OCI-LY7 (cell line): Measurements from ENCODE around the gene LDHB.

ENCODE experiments used
- EZH2phosphoT487 ChIP-seq: fragments of 200-600 bp; sonication (generic); IDR thresholded peaks from 2 replicates; pipeline ENCODE4 v1.6.1; 2018; ENCODE audit warnings: low read depth, borderline replicate concordance, mild to moderate bottlenecking, mixed run types, antibody characterized with exemption, low read length, moderate library complexity, mixed read lengths
- TF ChIP-seq, protein P1 (sequence below): fragments of 200-600 bp; sonication (generic); conservative IDR thresholded peaks from 2 replicates; pipeline ENCODE4 v1.5.1; 2014; ENCODE audit warnings: mild to moderate bottlenecking, antibody characterized with exemption, low read length, moderate library complexity, mixed read lengths

DNA sequence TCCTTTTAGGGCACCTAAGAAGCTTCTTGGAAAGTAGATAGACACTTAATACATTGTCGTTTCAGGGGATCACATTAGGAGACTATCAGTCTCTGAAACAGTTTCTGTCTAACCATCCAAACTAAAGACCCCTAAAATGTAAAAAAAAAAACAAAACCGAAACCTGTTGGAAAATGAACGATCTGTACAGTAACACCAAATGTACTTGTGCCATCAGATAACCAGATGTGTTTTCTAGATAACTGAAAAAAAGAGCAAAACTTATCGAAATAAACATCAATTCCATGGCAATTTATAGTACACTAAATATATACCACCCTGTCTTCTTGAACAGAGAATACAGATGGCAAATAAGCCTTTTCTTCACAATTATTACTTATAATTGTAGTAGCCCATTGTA lies 2.1 kb downstream of the LDHB start:
- TF ChIP-seq, protein P1, sequence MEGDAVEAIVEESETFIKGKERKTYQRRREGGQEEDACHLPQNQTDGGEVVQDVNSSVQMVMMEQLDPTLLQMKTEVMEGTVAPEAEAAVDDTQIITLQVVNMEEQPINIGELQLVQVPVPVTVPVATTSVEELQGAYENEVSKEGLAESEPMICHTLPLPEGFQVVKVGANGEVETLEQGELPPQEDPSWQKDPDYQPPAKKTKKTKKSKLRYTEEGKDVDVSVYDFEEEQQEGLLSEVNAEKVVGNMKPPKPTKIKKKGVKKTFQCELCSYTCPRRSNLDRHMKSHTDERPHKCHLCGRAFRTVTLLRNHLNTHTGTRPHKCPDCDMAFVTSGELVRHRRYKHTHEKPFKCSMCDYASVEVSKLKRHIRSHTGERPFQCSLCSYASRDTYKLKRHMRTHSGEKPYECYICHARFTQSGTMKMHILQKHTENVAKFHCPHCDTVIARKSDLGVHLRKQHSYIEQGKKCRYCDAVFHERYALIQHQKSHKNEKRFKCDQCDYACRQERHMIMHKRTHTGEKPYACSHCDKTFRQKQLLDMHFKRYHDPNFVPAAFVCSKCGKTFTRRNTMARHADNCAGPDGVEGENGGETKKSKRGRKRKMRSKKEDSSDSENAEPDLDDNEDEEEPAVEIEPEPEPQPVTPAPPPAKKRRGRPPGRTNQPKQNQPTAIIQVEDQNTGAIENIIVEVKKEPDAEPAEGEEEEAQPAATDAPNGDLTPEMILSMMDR, result no peak
- TF ChIP-seq EZH2phosphoT487, result no peak
